ENCODE data around the gene CGAS.

DNA sequence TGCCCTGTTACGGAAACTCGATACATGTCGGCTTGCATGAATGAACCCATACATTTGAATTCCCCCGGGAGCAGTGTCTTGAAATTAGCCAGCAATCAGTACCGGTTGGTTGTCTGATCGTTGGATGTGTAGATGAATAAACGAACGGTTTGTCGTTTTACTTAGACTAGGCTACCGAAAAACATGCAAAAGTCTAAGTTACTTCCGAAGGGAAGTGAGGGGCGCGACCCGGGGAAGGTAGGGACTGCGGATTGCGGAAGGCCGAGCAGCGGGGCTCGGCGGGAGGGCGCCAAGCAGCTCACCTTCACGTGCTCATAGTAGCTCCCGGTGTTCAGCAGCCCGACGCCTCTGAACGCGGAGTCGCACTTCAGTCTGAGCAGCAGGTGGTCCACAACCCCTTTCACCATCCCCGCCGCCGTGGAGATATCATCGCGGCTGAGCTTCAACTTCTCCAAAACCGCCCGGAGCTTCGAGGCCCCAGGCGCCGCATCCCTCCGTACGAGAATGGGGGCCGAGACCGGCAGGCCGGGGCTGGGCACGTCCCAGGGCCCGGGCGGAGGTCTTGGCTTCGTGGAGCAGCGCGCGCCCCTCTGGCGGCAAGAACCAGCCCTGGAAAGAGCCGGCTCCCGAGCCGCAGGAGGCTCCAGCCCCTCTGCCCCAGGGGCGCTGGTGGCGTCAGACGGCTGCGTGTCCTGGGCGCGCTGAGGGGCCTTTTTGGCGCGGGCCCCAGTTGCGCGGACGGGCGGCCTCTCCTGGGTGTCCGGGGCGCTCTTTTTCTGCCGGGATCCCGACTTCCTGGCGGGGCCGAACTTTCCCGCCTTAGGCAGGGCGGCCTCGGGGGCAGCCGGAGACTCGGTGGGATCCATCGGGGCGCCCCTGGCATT, 632 bp downstream of the CGAS start:
- TF ChIP-seq CTCF (IDR thresholded peaks at IDR 0.05), result no peak
- peak in 1 of 2 donors; percentile 23 for TF ChIP-seq POLR2AphosphoS5 (IDR thresholded peaks at IDR 0.05)
- no peak for TF ChIP-seq EP300 (IDR thresholded peaks at IDR 0.05)
- no peak for TF ChIP-seq POLR2A (IDR thresholded peaks at IDR 0.05; ENCODE audit: low read depth)
